ENCODE measurements around the gene NTSR1. TPM values are rescaled to one million over a fixed set of nuclear protein-coding genes. Genes with fewer than 3 reads are reported as not detected.

The NTSR1 gene
- total RNA-seq, 1 experiment from 2014 or later: 0.40 TPM

DNA sequence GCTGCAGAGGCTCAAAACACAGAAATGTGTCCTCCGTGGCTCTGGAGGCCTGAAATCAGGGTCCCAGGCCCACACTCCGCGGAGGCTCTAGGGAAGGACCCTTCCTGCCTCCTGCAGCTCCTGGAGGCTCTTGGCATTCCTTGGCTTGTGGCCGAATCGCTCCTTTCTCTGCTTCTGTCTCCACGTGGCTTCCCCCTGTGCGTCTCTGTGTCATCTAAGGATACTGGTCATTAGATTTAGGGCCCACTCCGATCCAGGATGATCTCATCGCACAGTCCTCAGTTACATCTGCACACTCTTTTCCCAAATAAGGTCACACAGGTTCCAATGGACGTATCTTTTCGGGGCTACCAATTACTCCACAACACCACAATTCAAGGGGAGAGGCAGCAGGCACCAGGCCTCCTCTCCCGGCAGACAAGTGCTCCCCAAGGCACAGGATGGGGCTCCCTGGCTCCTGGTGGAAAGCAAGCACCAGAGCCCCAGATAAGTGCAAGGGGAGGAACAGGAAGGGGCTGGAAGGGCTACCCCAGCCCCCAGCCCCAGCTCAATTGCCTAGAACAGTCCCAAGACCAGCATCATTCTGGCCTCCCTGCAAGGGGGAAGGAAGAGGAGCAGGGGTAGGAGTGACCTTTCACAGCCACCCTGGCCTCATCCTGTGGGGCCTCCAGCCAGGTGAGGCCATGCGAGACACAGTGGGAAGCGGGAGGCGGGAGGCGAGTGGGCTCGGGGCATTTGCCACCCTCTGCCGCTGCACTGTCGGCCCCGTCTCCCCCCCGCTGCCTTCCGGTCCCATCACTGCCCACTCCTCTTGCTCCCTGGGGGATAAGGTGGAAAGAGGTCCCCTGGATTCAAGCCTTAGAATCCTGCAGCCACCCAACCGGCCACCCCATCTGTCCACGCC, 16.3 kb downstream of the NTSR1 start:
- Histone ChIP-seq H3K9me3 (peaks cover 13% of the 10 kb centered on the region), H3K4me3 (no peak overlapping the region), H3K27me3 (no peaks in the 10 kb centered on the region; the same call in 1 of the 2 replicates), H3K36me3 (no peaks in the 10 kb centered on the region)
- no peak for DNase-seq

DNA sequence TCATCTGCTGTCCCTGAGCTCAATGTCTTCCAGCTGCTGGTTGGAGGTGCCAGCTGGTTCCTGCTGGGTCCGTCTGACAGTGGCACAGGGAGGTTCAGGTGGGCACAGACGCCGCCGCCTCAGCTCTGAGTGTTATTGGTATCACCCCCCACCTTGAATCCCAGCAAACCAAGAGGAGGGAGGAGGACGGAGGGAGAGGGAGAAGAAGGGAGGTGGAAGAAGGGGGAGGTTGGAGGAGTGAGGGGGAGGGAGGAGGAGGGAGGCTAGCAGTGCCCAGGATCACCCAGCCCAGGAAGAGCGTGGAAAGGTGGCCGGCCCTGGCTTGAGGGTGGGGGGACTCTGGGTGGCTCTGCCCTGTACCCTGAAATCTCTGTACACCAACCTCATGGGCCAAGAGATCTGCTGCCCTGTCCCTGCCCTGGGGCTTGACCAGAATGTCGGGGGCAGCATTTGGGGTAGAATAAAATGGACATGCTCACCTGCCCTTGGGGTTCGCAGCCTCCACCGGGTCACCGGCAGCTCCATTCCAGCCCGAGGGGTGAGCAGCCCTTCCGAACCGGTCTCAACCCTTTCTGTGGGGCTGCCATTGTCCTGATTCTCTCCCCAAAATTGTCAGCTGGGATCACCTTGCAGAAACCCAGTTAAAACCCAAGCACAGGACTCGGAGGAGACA, 17.1 kb downstream of the NTSR1 start:
- Histone ChIP-seq H3K36me3 (no peaks in the 10 kb centered on the region), H3K27me3 (no peaks in the 10 kb centered on the region; the same call in 1 of the 2 replicates), H3K9me3 (peaks cover 10% of the 10 kb centered on the region), H3K4me3 (no peak overlapping the region)
- DNase-seq: no peak

DNA sequence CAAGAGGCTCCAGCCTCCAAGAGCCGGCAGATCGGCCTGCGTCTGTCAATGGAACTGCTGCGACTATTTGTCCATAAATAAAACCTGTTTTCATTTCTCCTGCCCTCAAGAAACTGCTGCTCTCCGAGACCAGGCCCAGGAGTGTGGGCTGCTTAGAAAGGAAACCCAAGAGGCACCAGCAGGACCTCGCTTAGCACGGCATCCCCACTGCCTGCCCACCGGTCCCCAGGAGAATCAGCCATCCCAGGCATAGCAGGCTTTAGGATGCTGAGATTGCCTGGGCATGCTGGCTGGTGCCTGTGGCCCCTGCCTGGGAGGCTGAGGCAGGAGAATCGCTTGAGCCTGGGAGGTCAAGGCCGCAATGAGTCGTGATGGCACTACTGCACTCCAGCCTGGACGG, 17.6 kb downstream of the NTSR1 start:
- Histone ChIP-seq H3K9me3 (peaks cover 10% of the 10 kb centered on the region), H3K4me3 (no peak overlapping the region), H3K27me3 (no peaks in the 10 kb centered on the region; the same call in 1 of the 2 replicates), H3K36me3 (no peaks in the 10 kb centered on the region)
- no peak for DNase-seq

DNA sequence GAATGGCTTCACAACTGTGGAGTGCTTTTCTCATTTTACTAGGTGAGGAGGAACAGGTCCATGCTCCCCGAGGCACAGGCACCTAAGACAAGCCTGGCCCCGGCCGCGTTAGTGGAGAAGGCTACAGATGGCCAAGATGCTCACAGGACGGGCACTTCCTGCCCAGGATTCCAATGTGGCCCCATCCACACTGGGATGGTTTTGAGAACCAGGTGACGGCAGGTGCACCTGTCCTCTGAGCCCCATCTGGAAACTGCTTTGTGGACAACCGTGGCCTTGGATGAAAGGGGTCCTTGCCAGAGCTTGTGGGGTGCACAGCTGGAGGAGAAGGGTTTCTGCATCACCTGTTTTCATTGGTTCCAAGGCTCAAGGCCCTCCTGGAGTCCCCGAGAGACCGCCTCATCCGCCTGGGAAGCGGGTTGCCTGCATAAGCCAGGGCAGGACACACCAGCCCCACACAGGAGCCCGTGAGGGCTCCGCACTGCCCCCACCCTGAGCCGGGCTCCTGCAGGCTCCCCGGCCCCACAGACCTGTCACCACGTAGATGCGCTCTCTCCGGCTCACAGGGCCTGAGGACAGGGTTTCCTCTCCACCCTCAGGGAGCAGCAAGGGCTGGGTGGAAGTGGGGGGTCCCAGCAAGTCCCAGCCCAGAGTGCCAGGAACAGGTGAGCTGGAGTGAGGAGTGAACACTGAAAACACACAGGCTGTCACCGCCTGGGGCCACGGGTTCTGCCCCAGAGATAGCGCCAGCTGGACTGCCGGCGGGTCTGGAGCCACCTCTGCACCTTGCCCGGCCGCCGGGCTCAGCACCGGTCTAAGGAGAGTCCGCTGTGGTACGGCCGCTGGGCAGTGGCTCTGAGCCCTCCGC, 18.3 kb downstream of the NTSR1 start:
- Histone ChIP-seq H3K36me3 (no peaks in the 10 kb centered on the region), H3K4me3 (no peak overlapping the region), H3K9me3 (peaks cover 4% of the 10 kb centered on the region), H3K27me3 (no peaks in the 10 kb centered on the region; the same call in 1 of the 2 replicates)
- no peak for DNase-seq

DNA sequence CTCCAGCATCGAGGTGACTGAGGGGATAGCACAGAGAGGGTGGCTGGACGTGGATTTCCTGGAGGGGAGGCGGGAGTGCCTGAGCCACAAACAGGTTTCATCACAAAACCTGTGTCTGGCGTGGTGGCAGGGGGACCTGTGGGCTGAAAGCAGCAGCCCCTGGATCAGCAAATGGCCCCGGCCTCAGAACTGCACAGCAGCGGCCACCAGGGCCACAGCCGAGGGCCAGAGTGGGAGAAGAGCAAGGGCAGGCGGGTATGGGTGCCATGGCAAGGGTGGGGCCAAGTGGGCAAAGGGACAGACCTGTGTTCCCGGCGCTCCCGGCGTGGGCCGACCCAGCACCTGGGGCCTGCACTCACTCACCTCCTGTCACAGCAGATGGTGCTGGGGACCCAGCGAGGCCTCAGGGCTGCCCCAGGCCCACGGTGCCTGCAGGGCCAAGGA, 19.0 kb downstream of the NTSR1 start:
- Histone ChIP-seq H3K4me3 (no peak overlapping the region), H3K27me3 (no peaks in the 10 kb centered on the region; the same call in 1 of the 2 replicates), H3K9me3 (peaks cover 4% of the 10 kb centered on the region; the same call in 1 of the 2 replicates), H3K36me3 (no peaks in the 10 kb centered on the region)
- DNase-seq: no peak

DNA sequence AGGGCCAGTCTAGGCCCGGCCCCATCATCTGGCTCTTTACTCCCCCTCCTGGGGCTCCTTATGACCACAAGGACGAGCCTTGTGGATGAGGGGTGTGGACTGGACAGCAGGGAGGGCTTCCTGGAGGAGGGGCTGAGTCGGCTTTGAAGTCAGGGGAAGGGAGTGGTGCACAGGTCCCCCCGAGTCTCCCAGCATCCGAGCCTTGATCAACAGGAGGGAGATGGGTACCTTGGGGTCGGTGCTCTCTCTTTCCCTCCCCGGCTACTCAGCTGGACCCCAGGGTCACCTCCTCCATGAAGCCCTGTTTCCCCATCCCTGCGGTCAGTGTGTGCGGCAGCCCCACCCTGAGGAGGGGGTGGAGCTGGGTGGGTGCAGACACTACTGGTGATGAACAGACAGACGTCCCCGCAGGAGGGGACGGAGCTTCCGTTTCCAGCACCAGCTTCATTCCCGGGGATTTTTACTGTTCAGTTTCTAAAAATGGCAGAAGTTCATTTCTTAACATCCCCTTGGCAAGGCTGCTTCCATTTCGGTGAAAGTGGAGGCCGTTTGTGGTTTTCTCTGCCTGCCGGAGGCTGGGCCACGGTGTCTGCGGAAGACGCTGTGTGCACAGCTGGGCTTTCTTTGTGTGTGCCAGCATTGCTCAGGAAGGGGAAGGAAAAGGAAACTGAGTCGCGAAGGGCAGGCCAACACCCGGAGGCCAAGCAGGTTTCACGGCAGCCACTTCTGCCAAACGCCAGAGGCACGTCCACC, 19.6 kb downstream of the NTSR1 start:
- Histone ChIP-seq H3K27me3 (no peaks in the 10 kb centered on the region), H3K36me3 (no peaks in the 10 kb centered on the region), H3K4me3 (no peak overlapping the region), H3K9me3 (no peaks in the 10 kb centered on the region)
- no peak for DNase-seq

DNA sequence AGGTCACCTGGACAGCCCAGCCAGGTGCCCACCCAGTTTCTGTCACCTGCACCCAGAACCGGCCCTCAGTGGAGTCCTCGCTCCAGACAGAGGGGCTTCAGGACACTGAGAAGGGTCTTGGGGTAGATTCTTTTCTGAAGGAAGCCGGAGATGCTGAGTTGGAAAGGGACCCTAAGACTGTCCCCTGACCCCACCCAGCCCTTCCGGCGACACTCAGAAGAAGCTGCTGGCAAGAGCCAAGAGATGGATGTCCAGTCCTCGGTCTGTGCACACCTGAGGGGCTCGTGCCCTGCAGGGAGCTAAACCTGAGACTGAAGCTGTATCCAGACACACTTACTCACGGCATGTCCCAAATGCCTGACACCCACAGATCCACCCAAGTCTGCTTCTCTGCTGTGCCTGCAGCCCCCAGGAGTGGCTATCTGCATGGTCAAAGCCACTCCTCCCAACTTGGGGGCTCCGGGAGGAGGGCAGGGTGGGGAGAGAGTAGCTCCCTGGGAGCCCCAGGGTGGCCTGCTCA, 20.2 kb downstream of the NTSR1 start:
- no peaks in the 10 kb centered on the region for H3K9me3 ChIP-seq
- H3K27me3 ChIP-seq: no peaks in the 10 kb centered on the region
- H3K36me3 ChIP-seq: no peaks in the 10 kb centered on the region
- H3K4me3 ChIP-seq: no peak overlapping the region
- no peak for DNase-seq

DNA sequence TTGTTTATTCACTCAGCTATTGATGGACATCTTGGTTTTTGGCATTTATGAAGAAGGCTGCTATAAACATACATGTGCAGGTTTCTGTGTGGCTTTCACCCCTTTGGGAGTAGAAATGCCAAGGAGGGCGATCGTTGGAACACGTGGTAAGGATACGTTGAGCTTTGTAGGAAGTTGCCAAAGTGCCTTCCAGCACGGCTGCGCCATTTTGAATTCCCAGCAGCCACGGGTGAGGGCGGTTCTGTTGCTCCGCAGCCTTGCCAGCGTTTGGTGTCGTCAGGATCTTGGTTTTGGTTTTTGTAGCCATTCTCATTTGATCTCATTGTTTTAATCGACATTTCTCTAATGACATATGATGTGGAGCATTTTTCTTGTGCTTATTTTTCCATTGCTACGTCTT, 21.8 kb downstream of the NTSR1 start:
- DNase-seq: no peak
- H3K9me3 ChIP-seq: no peaks in the 10 kb centered on the region
- H3K27me3 ChIP-seq: no peaks in the 10 kb centered on the region
- no peaks in the 10 kb centered on the region for H3K36me3 ChIP-seq
- H3K4me3 ChIP-seq: no peak overlapping the region

DNA sequence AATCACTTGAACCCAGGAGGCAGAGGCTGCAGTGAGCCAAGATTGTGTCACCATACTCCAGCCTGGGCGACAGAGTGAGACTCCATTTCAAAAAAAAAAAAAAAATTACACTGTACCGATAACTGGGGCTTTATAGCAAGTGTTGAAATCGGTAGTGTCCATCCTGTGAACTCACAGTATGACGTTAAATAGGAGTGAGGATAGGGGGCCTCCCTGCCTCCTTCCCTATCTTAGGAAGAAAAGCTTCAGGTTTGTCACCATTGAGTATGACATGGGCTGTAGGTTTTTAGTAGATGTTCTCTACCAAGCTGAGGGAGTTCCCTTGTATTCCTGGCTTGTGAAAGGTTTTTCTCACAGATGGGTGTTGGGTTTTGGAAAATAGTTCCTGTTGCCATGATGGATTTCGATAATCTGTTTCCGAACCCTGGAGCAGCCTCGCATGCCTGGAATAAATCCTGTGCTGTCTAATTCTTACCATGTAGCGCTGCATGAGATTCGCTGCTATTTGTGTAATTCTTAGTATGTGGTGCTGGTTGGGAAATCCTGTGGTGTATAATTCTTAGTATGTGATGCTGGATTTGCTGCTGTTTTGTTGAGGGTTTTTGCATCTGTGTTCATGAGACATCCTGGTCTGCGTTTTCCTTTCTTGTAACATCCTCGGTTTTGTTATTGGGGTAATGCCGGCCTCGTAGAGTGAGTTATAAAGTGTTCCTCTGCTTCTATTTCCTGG, 23.6 kb downstream of the NTSR1 start:
- no peak overlapping the region for H3K4me3 ChIP-seq
- H3K27me3 ChIP-seq: no peaks in the 10 kb centered on the region

DNA sequence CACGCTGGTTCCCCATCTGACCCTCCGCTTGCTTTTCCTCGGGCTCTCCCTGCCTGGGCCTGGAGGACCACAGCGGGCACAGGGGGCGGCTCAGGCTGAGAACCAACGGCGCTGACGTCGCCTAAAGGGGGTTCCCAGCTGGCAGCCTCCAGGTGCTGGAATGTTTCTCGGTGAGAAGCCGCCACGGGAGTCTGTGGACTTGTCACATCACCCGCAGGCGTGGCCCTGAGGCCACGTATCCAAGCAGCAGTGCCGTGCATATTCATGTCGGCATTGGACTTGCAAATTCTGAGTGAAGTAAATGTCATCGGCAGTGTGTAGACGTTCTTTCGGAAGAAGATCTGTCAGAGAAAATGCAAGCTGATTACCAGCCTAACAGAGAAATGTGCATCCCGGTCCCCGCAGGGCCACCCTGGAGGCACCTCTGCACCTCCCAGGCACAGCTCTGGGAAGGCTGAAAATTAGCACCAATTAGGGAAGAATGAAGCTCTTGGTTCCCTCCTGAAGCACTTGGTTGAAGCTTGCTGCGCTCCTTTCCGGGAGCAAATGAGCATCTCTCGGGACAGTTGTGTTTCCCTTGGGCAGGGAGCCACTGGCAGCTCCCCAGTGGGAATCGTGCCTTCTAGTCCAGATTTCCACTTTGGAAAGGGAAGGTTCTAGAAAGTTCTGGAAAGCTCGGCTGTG, 24.3 kb downstream of the NTSR1 start:
- H3K9me3 ChIP-seq: no peaks in the 10 kb centered on the region
- no peak overlapping the region for H3K4me3 ChIP-seq
- no peaks in the 10 kb centered on the region for H3K36me3 ChIP-seq
- no peak for DNase-seq
- no peaks in the 10 kb centered on the region for H3K27me3 ChIP-seq

More for the DNA sequence above, 23.6 kb downstream of the NTSR1 start:
- Histone ChIP-seq H3K36me3 (no peaks in the 10 kb centered on the region), H3K9me3 (no peaks in the 10 kb centered on the region)
- DNase-seq: no peak

DNA sequence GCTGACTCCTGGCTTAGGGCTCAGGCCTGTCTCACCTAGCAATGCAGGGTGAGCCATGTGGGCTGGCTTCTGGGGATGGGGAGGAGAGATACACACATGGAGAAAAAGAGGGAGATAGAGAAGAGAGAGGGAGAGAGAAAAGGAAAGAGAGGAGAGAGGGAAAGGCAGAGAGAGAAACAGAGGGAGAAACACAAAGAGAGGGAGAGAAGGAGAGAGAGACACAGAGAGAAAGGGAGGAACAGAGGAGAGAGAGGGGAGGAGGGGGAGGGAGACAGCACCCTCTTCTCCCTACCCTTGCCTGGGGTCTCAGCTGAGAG, 24.8 kb downstream of the NTSR1 start:
- no peak for DNase-seq
- Histone ChIP-seq H3K36me3 (no peaks in the 10 kb centered on the region), H3K4me3 (no peak overlapping the region), H3K27me3 (no peaks in the 10 kb centered on the region), H3K9me3 (no peaks in the 10 kb centered on the region)

DNA sequence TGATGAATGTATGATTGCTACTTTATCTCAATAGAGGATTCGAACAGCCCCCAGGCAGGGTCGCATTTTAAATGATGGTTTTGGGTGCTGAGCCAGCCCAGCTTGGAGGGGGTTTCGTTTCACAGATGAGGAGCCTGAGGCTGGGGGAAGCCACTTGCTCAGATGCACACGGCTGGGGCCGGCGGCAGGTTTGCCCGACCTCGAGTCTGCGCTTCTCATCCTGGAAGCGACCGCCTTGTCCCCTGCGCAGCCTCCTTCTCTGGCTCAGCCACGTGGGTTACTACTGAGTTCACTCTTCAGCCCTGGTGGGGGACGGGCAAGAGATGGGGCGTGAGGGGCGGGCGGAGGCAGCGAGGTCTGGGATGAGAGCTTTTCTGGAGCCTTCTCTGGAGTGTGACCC, 25.3 kb downstream of the NTSR1 start:
- no peak for DNase-seq
- no peaks in the 10 kb centered on the region for H3K36me3 ChIP-seq
- H3K9me3 ChIP-seq: no peaks in the 10 kb centered on the region
- H3K27me3 ChIP-seq: no peaks in the 10 kb centered on the region
- no peak overlapping the region for H3K4me3 ChIP-seq

DNA sequence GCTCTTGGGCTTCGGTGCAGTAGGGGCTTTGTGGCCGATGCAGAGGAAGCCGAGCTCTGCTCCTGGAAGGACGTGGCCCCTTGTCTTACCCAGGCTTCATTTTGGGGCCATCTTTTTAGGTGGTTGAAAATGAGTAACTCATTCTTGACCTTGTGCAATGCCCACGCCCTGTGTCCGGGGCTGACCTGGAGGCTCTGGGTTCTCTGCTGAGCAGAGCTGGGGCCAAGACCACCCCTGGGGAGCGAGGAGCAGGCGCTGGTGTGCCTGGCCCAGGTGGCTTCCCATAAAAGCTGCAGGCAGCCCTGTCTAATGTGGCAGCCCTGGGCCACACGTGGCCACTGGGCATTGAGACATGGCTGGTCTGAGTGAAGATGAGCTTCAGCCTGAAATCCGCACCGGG, 25.7 kb downstream of the NTSR1 start:
- no peaks in the 10 kb centered on the region for H3K36me3 ChIP-seq
- DNase-seq: no peak
- H3K27me3 ChIP-seq: no peaks in the 10 kb centered on the region
- no peaks in the 10 kb centered on the region for H3K9me3 ChIP-seq
- no peak overlapping the region for H3K4me3 ChIP-seq

DNA sequence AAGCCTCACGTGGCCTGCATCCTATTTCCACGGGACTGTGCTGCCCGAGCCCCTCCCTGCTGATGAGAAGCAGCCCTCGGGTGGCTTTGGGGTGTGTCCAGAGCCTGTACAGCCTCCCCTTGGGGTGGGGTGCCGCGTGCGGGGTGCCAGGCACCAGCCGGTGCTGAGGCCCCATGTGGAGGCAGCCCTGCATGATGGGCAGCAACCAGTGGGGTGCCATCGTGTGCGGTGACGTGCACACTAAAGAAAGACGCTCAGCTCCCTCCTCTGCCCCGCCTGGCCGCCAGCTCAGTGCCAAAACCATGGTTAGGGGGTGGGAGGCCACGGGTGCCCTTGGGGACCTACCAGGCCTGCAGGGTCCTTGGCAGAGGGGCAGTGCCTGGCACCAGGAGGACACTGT, 26.2 kb downstream of the NTSR1 start:
- Histone ChIP-seq H3K4me3 (no peak overlapping the region), H3K9me3 (no peaks in the 10 kb centered on the region), H3K27me3 (no peaks in the 10 kb centered on the region), H3K36me3 (no peaks in the 10 kb centered on the region)
- no peak for DNase-seq

DNA sequence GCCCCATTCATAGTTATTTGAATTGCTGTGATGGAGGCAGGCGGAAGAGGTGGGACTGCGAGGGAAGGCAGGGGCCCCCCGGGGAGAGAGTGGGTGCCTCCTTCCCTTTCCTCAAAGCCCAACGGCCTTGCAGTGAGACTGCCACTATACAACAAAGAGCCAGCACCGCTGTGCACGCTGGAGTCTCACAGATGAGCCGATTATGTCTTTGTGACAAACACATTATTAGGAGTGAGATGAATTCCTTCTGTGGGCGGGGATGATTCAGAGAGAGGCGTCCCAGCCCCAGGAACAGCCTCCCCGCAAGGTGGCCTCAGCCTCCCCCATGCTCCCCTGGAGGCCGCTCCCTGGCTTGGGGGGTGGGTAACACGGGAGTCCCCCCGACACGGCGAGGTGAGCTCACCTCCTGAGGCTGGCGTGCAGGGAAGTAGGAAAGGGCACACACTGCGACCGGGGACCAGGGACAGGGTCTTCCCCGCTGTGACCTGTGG, 26.7 kb downstream of the NTSR1 start:
- no peaks in the 10 kb centered on the region for H3K27me3 ChIP-seq
- no peak for DNase-seq
- H3K36me3 ChIP-seq: no peaks in the 10 kb centered on the region

More for the DNA sequence above, 26.7 kb downstream of the NTSR1 start:
- no peak overlapping the region for H3K4me3 ChIP-seq
- no peaks in the 10 kb centered on the region for H3K9me3 ChIP-seq
